KBM-7 (cell line): ENCODE results near the gene SLC26A11.
A peak's percentile ranks its signal among the peaks of the same experiment; 100 is the strongest.
"Not testable (repeated sequence)": the region's sequence is repeated elsewhere in the genome, so short reads cannot be mapped to it uniquely, and the experiment has no call there.

Experiments
- DNase-seq: peaks from one replicate; pipeline ENCODE4 v3.0.0-alpha.2; 2015
- in situ Hi-C: fragments of 300-500 bp; cut with MboI; formaldehyde crosslinking; loops from 2 replicates; pipeline ENCODE4 v1.14.3; 2020; ENCODE audit warnings: low sequenced_read_pairs, low pct_unique_long_range_greater_than_20kb, mixed read lengths

SLC26A11 gene

DNA sequence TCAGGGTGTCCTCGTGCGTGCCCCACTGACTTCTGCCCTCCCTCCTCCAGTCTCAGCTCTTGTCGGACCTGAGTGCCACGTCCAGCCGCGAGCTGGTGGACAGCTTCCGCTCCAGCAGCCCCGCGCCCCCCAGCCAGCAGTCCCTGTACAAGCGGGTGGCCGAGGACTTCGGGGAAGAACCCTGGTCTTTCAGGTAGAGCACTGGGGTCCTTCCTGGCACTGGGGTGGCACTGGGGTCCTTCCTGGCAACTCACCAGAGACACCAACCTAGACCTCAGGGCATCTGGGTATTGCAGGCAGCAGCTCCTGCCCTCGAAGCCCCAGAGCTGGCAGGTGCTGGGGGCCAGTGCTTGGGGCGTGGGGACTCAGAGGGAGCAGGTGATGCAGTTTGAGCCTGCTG is 25.1 kb upstream of the SLC26A11 start:
- in situ Hi-C loops = no loop called here
- no peak for DNase-seq

- in situ Hi-C loops = no loop called here
- DNase-seq = peak; percentile 60
Measured at GRCh38 chr17:80195671-80196529, 24.3 kb upstream of the SLC26A11 start.

DNA sequence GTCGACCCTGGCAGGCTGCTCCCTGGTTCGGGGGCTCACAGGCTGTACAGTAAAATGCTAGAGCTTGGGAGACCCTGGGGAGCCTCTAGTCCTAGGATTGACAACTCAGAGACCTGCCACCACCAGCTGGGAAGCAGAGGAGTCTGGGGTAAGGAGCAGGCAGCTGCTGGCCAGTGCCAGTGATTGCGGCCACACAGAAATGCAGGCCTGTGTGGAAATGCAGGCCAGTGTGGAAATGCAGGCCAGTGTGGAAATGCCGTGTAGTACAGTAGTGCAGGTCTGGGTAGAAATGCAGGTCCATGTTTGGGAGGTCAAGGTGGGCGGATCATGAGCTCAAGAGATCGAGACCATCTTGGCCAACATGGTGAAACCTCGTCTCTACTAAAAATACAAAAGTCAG is 23.6 kb upstream of the SLC26A11 start:
- in situ Hi-C loops = no loop called here
- no peak for DNase-seq

DNA sequence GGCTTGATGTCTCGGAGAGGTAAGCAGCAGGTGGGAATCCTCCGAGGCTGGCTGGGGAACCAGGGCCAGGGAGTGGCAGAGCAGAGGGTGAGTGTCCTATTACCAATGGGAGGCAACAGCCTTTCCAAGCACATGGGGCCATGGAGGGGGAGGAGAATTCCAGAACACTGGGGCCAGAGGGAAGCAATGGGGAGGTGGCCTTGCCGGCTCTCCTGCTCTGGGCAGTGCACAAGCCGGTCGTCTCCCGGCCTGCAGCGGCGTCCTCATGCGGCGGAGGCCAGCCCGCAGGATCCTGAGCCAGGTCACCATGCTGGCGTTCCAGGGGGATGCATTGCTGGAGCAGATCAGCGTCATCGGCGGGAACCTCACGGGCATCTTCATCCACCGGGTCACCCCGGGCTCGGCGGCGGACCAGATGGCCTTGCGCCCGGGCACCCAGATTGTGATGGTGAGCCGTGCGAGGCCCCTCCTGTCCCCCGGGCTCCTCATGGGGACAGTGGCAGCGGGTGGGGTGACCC is 22.0 kb upstream of the SLC26A11 start:
- DNase-seq = no peak

DNA sequence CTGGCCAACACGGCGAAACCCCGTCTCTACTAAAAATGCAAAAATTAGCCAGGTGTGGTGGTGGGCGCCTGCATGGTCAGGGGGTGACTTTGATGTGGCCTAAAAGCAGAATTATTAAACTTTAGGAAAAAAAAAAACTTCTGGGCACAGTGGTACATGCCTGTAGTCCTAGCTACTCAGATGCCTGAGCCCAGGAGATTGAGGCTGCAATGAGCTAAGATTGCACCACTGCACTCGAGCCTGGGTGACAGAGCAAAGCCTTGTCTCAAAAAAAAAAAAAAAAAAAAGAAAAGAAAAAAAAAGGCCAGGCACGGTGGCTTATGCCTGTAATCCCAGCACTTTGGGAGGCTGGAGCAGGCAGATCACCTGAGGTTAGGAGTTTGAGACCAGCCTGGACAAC is 20.9 kb upstream of the SLC26A11 start:
- in situ Hi-C loops, DNase-seq: not testable (repeated sequence)

More for the DNA sequence above, 22.0 kb upstream of the SLC26A11 start:
- in situ Hi-C loops = no loop called here

GRCh38 chr17:80201446-80201845 is 18.8 kb upstream of the SLC26A11 start:
- in situ Hi-C loops = no loop called here

GRCh38 chr17:80202197-80202596 is 18.0 kb upstream of the SLC26A11 start:
- in situ Hi-C loops = no loop called here
- no peak for DNase-seq

More at GRCh38 chr17:80201446-80201845, 18.8 kb upstream of the SLC26A11 start:
- no peak for DNase-seq

DNA sequence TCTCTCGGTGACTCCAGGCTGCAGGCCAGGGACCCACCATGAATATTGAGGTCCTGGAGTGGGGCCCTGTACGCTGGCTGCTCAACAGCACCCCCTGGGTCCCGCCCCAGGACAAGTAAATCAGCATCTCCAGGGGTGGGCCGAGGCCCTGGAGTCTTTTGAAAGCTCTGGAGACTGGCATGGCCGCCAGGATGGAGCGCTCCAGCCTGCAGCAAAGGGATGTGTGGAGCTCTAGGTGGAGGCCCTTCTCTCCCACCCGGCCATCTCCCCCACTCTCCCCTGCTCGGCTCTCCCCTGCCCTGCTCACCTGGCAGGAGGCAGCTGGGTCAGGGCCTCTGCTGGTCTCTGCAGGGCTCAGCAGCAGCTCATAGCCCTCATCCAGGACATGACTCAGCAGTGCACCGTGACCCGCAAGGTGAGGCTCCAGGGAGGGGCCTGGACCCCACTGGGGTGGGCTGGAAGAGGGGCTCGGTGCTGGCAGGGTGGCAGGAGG is 16.7 kb upstream of the SLC26A11 start:
- in situ Hi-C loops = no loop called here
- DNase-seq = no peak

DNA sequence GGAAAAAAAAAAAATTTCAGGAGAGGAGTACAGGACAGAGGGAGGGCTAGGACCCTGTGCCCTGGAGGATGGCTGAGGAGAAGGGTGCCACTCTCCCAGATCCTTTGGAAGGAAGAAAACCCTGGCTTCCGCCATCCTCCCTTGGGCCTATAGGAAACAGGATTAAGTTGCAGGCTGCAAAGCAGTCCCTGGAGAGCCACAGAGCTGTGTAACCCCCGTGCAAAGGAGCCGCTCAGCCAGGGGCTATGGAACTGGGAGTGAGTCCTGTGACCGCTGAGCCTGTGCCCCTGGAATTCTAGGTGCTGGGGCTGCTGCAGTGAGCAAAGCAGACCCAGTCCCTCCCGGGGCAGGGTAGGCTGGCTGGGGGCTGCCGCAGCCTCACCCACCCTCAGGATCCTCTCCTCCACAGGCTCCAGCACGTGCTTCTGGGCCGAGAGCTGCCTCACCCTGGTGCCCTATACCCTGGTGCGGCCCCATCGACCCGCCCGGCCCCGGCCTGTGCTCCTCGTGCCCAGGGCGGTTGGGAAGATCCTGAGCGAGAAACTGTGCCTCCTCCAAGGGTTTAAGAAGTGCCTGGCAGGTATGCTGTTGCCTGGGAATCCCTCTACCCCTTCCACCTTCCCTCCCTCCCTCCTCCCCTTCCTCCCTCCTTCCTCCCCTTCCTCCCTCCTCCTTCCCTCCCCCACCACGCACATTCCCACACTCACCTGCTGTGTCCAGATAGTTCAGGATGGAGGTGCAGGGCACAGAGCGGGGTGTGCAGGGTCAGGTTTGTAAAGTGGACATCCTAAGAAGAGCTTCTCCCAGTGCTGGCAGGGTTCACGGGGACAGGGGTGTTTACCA is 15.4 kb upstream of the SLC26A11 start:
- no peak for DNase-seq
- in situ Hi-C loops = no loop called here

DNA sequence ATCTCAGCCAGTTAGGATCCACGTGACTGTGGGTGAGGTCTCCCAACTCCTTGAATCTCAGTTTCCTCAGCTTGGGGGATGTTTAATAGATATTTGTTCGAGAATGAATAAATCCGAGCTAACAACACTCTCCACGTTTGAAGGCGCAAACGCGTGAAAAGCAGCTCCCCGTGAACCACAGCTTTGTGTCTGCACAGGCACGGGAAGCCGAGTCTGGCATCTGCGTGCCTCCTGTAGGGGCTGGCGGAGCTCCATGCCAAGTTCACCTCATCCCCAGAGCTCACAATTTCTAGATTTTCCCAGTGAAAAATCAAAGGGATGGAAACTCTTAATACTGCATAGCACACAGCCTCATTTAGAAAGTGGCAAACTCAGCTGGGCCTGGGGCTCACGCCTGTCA is 14.4 kb upstream of the SLC26A11 start:
- no peak for DNase-seq
- in situ Hi-C loops = no loop called here

DNA sequence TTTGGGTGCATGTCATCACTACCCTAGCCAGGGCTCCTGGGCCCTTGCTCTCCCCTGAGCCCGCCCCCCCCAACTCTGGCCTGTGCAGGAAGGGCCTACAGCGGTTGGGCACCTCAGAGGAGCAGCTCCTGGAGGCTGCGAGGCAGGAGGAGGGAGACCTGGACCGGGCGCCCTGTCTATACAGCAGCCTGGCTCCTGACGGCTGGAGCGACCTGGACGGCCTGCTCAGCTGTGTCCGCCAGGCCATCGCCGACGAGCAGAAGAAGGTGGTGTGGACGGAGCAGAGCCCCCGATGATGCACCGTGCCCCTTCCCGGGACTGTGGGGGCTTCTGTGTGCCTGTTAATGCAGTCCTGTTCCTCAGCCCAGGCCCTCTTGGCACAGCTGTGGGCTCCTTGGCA is 12.2 kb upstream of the SLC26A11 start:
- in situ Hi-C loops = no loop called here
- no peak for DNase-seq

DNA sequence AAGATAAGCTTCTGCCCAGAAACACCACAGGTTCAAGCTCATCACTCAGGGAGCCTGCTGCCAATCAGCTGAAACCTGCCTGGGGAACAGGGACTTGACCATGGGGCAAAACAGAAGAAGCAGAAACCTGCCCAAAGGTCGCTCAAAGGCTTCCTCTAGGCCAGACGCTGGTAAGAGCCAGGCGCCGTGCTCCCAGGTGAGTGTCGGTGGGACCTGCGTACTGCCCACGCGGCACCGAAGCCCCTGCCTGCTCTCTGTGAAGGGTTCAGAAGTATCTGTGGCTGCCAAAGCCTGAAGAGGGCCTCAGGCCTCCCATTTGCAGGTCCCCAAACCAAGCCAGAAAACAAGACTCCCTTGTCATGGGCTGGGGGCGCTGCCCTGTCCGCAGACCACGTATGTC is 10.5 kb upstream of the SLC26A11 start:
- DNase-seq = no peak
- in situ Hi-C loops = no loop called here

DNA sequence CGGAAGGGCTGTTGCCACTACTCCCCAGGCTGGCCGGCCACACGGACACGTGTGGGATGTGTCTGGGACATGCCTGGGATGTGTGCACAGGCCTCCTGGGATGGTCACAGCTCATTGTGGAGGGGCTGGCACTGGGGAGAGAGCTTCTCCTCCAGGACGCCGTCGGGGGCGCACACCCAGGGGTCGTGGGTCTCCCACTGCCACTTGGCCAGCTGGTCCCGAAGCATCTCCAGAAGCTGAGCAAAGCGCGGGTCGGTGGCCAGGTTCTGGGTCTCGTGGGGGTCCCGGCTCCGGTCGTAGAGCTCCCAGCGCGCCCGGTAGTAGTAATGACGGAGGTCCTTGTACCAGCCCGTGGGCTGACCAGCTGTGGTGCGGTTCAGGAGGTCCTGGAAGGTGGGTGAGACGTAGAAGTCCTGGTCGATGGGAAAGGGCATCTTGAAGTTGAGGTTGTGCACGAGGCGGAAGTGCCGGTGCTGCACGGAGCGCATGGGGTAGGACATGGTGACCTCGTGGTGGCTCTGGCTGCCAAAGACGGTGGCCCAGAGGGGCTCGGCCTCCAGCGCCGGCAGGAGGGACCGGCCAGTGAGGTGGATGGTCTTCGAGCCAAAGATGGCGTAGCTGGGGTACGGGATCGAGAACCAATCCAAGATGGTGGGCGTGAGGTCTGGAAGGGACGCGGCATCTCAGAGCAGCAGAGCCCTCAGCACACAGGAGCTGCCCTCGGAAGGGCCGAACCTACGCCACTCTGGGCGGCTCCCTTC is 9.7 kb upstream of the SLC26A11 start:
- no peak for DNase-seq
- in situ Hi-C loops = no loop called here

DNA sequence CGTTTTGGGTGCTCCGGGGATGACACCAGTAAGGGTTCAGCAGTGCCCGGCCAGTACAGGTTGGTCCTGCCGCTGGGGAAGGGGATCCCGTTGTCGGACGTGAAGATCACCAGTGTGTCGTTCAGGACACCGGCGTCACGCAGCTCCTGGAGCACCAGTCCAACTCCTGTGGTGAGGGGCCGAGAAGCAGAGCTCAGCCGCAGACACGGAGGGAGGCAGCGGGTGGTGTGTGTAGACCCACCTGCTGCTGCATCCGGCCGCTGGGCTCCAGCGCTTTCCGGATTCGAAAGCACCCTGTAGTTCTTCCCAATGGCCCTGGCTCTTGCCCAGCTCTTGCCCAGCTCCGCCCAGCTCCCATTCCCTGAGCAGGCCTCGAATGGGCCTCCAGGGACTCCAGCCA is 8.1 kb upstream of the SLC26A11 start:
- DNase-seq = no peak
- in situ Hi-C loops = no loop called here

- in situ Hi-C loops = no loop called here
- no peak for DNase-seq
Measured at GRCh38 chr17:80212511-80212910, 7.7 kb upstream of the SLC26A11 start.

DNA sequence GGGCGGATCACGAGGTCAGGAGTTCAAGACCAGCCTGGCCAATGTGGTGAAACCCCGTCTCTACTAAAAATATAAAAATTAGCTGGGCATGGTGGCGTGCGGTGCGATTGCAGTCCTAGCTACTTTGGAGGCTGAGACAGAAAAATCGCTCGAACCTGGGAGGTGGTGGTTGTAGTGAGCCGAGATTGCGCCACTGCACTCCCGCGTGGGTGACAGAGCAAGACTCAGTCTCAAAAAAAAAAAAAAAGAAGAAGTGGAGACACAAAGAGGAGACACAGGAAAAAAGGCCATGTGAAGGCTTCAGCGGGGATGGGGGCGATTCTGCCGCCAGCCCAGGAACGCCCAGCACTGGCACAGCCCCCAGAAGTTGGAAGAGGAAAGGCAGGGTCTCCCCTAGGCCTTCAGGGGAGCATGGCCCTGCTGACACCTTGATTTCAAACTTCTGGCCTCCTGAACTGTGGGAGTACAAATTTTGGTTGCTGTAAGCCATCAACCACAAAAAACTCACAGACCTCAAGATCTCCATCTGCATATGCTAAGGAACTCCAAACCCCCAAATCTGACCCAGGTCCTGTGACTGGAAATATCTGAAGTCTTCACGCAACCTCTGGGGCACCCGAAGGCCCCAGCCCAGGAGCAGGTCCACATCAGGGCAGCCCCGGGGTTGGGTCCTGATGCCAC is 7.1 kb upstream of the SLC26A11 start:
- in situ Hi-C loops = no loop called here
- DNase-seq = peak; percentile 48

- no peak for DNase-seq
Measured at GRCh38 chr17:80213643-80213975, 6.6 kb upstream of the SLC26A11 start.

DNA sequence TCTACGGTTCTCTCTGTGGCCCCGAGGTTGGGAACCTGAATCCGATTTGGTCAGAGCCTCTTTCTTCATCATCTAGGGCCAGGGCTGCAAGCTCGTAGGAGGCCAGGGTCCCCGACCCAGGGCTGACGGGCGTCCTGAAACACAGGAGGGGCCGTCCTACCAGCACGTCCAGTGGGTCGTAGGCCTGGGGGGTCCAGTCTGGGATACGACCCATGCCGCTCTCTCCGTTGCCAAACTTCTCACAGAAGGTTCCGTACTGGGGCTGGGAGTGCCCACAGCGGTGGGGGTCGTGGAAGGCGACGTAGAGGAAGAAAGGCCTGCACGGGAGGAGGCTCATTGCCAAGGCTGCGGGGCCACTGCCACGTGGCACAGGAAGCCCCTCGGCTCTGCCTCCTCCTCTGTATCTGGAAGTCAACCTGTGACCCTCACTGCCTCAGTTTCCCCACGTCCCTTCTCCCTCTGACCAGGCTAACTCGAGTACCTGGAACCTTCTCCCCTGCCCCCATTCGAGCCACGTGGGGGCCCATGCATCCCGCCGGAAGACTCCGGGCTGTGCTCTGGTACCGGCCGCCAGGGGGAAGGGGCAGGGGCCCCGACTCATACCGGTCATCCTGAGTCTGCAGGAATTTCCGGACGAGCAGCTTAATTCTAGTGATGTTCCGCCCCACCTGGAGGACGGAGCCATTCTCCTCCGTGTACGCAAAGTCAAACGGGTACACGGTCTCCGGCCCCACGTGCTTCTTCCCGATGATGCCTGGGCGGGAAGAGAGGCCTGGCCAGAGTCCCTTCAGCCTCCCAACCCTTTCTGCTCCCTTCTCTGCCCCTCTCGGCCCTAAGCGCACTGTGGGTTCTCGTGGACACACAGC is 6.0 kb upstream of the SLC26A11 start:
- in situ Hi-C loops = no loop called here
- no peak for DNase-seq

More at GRCh38 chr17:80213643-80213975, 6.6 kb upstream of the SLC26A11 start:
- in situ Hi-C loops = no loop called here
